GM21515 (cell line): ENCODE measurements around the gene SPIRE1.
"Not testable (repeated sequence)": the region's sequence is repeated elsewhere in the genome, so short reads cannot be mapped to it uniquely, and the experiment has no call there.

ENCODE experiments used
- ATAC-seq: cut with Tn5 transposase; IDR thresholded peaks from one replicate; pipeline ENCODE4 v1.9.1; 2021; ENCODE audit not compliant: unreplicated experiment

SPIRE1 gene

GRCh38 chr18:12556946-12557806 lies 100.7 kb downstream of the SPIRE1 start:
- ATAC-seq = no peak

- no peak for ATAC-seq
These were observed 103.0 kb downstream of the SPIRE1 start for GRCh38 chr18:12554796-12555388.

- ATAC-seq = no peak
These were observed 105.0 kb downstream of the SPIRE1 start for GRCh38 chr18:12552879-12553242.

- ATAC-seq = not testable (repeated sequence)
These were observed 105.7 kb downstream of the SPIRE1 start for GRCh38 chr18:12551943-12552878.

DNA sequence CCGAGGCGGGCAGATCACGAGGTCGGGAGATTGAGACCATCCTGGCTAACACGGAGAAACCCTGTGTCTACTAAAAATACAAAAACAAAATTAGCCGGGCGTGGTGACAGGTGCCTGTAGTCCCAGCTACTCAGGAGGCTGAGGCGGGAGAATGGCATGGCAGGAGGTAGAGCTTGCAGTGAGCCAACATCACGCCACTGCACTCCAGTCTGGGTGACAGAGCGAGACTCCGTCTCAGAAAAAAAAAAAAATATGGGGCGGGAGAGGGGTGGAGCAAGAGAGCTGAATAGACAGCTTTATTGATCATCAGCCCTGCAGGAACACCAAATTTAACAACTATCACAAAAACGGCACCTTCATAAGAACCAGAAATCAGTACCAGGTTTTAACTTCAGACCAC lies 106.4 kb downstream of the SPIRE1 start:
- ATAC-seq = not testable (repeated sequence)

DNA sequence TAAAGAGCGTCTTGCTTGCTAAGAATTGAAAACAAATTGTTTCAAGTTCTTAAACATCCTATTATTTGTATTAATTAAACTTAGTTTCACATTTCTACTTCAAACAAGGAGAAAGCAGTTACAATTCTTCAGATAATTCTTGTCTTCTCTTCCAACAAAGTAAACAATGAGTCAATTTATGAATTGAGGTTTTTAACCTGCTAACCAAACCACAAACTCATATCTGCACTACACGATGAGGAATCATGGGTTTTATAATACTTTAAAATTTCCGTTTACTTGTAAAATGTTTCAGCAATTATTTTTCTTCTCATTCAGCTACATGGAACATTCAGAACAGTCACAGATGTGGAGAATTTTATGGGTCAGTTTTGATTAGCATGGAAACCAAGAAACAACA lies 114.2 kb downstream of the SPIRE1 start:
- no peak for ATAC-seq

DNA sequence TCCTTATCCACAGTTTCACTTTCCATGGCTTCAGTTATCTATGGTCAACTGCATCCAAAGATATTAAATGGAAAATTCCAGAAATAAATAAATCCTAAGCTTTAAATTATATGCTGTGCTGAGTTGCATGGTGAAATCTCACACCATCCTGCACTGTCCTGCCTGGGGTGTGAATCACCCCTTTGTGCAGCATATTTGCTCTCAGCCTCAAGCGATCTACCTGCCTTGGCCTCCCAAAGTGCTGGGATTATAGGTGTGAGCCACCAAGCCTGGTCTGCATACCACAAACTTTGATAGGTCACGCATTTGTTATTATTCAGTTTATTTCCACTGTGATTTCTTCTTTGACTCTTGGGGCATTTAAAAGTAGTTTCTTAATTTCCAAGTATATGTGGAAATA lies 117.2 kb downstream of the SPIRE1 start:
- no peak for ATAC-seq

- not testable (repeated sequence) for ATAC-seq
These were observed 118.7 kb downstream of the SPIRE1 start for GRCh38 chr18:12539158-12539557.

- no peak for ATAC-seq
These were observed 123.1 kb downstream of the SPIRE1 start for GRCh38 chr18:12534820-12535219.

DNA sequence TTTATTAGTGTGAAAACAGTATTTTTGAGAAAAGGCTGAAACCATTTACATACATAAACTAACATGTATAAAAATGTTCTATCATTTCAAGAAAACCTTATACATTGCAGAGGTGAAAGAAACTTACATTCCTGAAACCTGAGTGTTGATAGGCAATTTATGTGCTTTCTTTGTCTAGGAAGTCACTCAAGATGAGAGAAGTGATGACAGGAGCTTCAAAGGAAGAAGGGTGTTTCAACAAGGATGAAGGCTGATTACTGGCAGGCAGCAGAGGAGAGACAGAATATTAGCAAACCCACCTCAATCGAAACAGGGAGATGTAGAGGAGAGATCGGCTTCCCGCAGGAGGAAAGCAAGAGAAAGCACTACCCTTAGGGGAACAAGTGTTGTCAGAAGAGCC lies 125.2 kb downstream of the SPIRE1 start:
- no peak for ATAC-seq

GRCh38 chr18:12531749-12532148 lies 126.2 kb downstream of the SPIRE1 start:
- no peak for ATAC-seq

DNA sequence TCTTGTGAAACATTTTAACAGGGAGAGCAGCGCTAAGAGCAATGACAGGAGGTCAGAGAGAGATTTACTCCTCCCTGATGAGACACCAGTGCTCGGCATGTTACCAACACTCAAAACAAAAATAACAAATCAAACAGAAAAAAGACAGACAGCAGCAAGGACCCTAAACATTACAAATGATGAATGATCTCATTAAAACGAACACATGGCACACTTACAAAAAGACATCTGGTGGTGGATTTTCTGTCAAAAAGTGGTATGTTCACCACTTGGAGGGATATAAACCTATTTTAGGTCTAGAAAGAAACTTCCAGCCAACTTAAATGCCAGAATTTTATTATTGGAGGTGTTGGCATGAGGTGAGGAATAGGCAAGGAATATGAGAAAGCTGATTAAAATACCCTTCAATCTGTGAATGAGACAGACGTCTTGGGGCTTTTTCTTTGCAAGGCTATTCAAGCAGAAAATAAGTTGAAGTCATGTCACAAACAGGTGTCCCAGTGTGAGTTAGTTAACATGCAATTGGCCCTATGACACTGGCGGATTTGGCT lies 137.4 kb downstream of the SPIRE1 start:
- ATAC-seq = no peak

- no peak for ATAC-seq
These were observed 138.9 kb downstream of the SPIRE1 start for GRCh38 chr18:12518832-12519531.

DNA sequence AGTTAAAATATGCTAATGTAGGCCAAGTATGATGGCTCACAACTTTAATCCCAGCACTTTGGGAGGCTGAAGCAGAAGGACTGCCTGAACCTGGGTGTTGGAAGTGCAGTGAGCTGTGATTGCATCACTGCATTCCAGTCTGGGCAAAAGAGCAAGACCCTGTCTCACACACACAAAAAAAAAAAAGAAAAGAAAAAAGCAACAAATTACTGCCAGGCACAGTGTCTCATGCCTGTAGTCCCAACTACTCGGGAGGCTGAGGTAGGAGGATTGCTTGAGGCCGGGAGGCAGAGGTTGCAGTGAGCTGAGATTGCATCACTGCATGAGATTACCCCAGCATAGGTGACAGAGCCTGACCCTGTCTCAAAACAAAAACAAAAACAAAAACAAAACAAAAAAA lies 139.6 kb downstream of the SPIRE1 start:
- no peak for ATAC-seq

DNA sequence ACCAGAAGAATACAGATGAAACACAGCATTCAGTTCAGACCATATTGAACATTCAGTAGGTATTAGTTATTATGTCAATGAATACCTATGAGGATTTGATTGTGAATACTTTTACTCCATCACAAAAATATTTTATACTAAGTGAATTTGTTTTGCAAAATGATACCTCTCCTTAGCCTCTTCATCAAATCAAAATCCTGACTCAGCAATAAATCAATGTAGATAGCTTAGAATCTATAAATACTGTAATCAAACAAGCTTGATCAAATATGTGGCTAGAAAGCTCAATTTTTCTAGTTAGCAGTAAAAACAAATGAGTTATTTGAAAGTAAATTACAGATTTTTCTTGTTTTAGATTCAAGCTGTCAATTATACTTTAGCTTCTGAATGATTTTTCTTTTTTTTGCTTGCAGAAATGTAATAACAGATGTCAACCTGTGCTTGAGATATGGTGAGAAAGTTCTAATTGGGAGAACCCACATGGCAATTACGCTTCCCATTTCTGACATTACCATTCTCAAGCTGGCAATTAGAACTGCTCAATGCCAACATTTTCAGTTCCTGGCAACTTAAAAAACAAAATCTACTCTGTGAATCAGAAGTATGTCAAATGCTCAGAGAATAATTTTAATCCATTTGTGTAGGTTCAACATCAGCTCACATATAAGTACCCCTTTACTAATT lies 140.6 kb downstream of the SPIRE1 start:
- no peak for ATAC-seq

- no peak for ATAC-seq
These were observed 141.8 kb downstream of the SPIRE1 start for GRCh38 chr18:12516049-12516630.

DNA sequence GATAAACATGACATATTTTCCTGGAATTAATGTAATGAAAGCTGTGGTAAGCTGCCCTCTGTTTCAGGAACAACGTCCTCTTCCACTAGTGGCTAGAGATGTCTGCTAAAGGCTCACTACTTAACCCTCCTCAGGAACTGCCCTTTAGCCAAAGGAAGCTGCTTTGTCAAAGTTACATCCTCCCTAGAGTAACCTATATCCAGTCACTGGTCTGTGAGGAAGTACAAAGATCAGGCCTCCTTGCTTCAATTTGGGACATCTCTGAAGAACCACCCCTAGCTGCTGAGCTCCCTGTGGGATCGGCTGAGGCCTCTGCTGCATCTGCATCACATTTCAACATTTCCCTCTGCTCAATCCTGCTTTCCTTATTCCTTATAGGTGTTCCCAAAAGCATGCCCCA lies 142.4 kb downstream of the SPIRE1 start:
- ATAC-seq = no peak

GRCh38 chr18:12507007-12507406 lies 150.9 kb downstream of the SPIRE1 start:
- ATAC-seq = no peak

DNA sequence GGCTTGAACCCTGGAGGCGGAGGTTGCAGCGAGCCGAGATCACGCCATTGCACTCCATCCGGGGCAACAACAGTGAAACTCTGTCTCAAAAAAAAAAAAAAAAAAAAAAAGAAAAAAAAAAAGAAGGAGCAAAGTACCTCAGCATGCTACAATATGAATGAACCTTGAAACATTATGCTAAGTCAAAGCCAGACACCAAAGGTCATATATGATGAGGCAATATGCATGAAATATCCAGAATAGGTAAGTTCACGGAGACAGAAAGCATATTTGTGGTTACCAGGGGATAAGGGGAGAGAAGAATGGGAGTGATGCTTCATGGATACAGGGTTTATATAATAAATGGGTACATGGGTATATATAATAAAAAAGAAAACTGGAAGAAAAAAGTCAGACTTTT lies 156.9 kb downstream of the SPIRE1 start:
- ATAC-seq = no peak

DNA sequence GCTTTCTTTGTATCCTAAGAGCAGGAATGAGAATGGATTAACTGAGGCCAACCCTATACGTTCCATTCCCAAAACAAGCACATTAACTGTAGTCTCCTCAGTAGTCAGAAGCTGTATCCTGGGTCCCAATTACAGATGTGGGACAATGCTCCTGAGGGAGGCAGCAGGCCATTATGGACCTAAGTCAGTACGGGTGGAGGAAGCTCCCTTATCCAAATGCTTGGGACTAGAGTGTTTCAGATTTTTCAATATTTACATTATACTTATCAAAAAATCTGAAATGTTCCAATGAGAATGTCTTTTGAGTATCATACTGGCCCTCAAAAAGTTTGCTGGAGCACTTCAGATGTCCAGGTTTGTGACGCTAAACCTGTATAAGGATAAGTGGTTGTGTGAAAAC lies 160.1 kb downstream of the SPIRE1 start:
- no peak for ATAC-seq
